ENCODE results near the gene DPYSL4.

DPYSL4 gene

DNA sequence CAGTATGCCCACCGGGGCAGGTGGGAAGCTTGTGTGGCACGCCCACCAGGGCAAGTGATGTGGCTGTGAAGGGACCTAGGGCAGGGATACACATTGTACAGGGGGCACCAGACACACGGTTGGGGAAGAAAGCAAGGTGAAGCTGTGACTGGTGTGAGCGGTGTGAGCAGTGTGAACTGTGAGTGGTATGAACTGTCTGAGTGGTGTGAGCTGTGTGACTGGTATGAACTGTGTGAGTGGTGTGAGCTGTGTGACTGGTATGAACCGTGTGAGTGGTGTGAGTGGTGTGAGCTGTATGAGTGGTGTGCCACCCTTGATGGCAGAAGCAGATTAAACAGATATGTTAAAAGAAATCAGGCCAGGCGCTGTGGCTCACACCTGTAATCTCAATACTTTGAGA lies 48.1 kb downstream of the DPYSL4 start:
- DNase-seq (ENCODE audit: low read depth, low spot score): no peak
- TF ChIP-seq YY1 (IDR thresholded peaks at IDR 0.05; ENCODE audit: insufficient read depth, insufficient read length) (no peak), SUZ12 (IDR thresholded peaks at IDR 0.05; ENCODE audit: extremely low read depth, insufficient read depth, insufficient read length) (no peak), ZNF274 (IDR thresholded peaks at IDR 0.05; ENCODE audit: low read depth, low read length) (no peak)
- Histone ChIP-seq H3K36me3 (ENCODE audit: insufficient read depth, insufficient read length, low read length) (no peaks in the 10 kb centered on the region), H3K4me3 (ENCODE audit: insufficient read length, low read depth) (no peak overlapping the region), H3K4me1 (ENCODE audit: insufficient read depth, insufficient read length) (peaks cover 14% of the 10 kb centered on the region), H3K27me3 (ENCODE audit: insufficient read depth, insufficient read length) (no peaks in the 10 kb centered on the region), H3K9ac (ENCODE audit: insufficient read length, low read depth) (no peak overlapping the region), H3K9me3 (ENCODE audit: insufficient read depth, low read length) (no peaks in the 10 kb centered on the region)

DNA sequence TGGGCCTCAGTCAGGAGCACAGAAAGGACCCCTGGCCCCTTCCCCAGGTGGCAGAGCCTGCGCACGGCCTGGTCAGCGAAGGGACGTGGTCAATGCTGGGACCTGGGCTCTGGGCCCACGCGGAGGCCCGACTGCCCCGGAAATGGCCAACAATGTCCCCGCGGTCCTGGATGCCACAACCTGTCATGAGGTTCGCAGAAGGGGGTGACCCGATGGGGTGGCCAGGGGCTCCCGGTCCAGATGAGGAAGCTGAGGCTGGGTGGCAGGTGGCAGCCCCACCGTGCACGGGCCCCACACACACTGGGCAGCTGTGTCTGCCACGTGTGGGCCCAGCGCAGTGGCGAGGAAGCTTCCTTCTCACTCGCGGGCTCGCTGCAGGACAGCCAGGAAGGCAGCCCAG lies 49.4 kb downstream of the DPYSL4 start:
- no peak for DNase-seq (ENCODE audit: low read depth, low spot score)
- Histone ChIP-seq H3K9ac (ENCODE audit: insufficient read length, low read depth) (no peak overlapping the region), H3K27me3 (ENCODE audit: insufficient read depth, insufficient read length) (no peaks in the 10 kb centered on the region)

GRCh38 chr10:132236881-132237280 lies 50.1 kb downstream of the DPYSL4 start:
- Histone ChIP-seq H3K4me3 (ENCODE audit: insufficient read length, low read depth) (no peak overlapping the region), H3K27me3 (ENCODE audit: insufficient read depth, insufficient read length) (no peaks in the 10 kb centered on the region), H3K4me1 (ENCODE audit: insufficient read depth, insufficient read length) (peaks cover 8% of the 10 kb centered on the region), H3K9ac (ENCODE audit: insufficient read length, low read depth) (no peak overlapping the region), H3K9me3 (ENCODE audit: insufficient read depth, low read length) (no peaks in the 10 kb centered on the region), H3K36me3 (ENCODE audit: insufficient read depth, insufficient read length, low read length) (no peaks in the 10 kb centered on the region)
- no peak for DNase-seq (ENCODE audit: low read depth, low spot score)
- TF ChIP-seq SUZ12 (IDR thresholded peaks at IDR 0.05; ENCODE audit: extremely low read depth, insufficient read depth, insufficient read length) (no peak), ZNF274 (IDR thresholded peaks at IDR 0.05; ENCODE audit: low read depth, low read length) (no peak), YY1 (IDR thresholded peaks at IDR 0.05; ENCODE audit: insufficient read depth, insufficient read length) (no peak)

More for the DNA sequence above, 49.4 kb downstream of the DPYSL4 start:
- no peak for TF ChIP-seq YY1 (IDR thresholded peaks at IDR 0.05; ENCODE audit: insufficient read depth, insufficient read length)
- TF ChIP-seq SUZ12 (IDR thresholded peaks at IDR 0.05; ENCODE audit: extremely low read depth, insufficient read depth, insufficient read length): no peak
- TF ChIP-seq ZNF274 (IDR thresholded peaks at IDR 0.05; ENCODE audit: low read depth, low read length): no peak
- no peaks in the 10 kb centered on the region for H3K36me3 ChIP-seq (ENCODE audit: insufficient read depth, insufficient read length, low read length)
- peaks cover 8% of the 10 kb centered on the region for H3K4me1 ChIP-seq (ENCODE audit: insufficient read depth, insufficient read length)
- H3K4me3 ChIP-seq (ENCODE audit: insufficient read length, low read depth): no peak overlapping the region
- no peaks in the 10 kb centered on the region for H3K9me3 ChIP-seq (ENCODE audit: insufficient read depth, low read length)

GRCh38 chr10:132237396-132237795 lies 50.6 kb downstream of the DPYSL4 start:
- Histone ChIP-seq H3K27me3 (ENCODE audit: insufficient read depth, insufficient read length) (no peaks in the 10 kb centered on the region), H3K9me3 (ENCODE audit: insufficient read depth, low read length) (no peaks in the 10 kb centered on the region), H3K36me3 (ENCODE audit: insufficient read depth, insufficient read length, low read length) (no peaks in the 10 kb centered on the region), H3K4me1 (ENCODE audit: insufficient read depth, insufficient read length) (peaks cover 8% of the 10 kb centered on the region), H3K9ac (ENCODE audit: insufficient read length, low read depth) (no peak overlapping the region), H3K4me3 (ENCODE audit: insufficient read length, low read depth) (no peak overlapping the region)
- TF ChIP-seq SUZ12 (IDR thresholded peaks at IDR 0.05; ENCODE audit: extremely low read depth, insufficient read depth, insufficient read length) (no peak), ZNF274 (IDR thresholded peaks at IDR 0.05; ENCODE audit: low read depth, low read length) (no peak), YY1 (IDR thresholded peaks at IDR 0.05; ENCODE audit: insufficient read depth, insufficient read length) (no peak)
- DNase-seq (ENCODE audit: low read depth, low spot score): no peak

DNA sequence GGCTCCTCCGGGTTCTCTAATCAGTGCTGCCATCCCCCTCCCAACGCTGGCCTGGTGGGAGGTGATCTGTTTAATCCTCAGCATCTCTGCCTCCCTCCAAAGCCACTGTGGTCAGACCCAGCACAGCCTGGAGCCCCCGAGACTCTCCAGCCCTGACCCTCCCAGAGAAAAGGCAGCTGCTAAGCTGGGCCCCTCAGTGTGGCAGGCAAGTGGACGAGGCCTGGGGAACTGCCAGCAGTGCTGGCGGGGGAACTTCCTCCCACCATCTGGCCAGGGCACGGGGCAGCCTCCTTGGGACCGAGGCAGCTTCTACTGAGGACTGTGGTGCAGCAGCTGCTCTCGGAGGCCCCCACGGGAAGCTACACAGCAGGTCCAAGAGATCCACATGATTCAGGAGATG lies 51.1 kb downstream of the DPYSL4 start:
- H3K4me3 ChIP-seq (ENCODE audit: insufficient read length, low read depth): no peak overlapping the region
- no peak for DNase-seq (ENCODE audit: low read depth, low spot score)
- H3K4me1 ChIP-seq (ENCODE audit: insufficient read depth, insufficient read length): peaks cover 10% of the 10 kb centered on the region
- H3K9me3 ChIP-seq (ENCODE audit: insufficient read depth, low read length): no peaks in the 10 kb centered on the region
- no peaks in the 10 kb centered on the region for H3K36me3 ChIP-seq (ENCODE audit: insufficient read depth, insufficient read length, low read length)
- TF ChIP-seq YY1 (IDR thresholded peaks at IDR 0.05; ENCODE audit: insufficient read depth, insufficient read length) (no peak), ZNF274 (IDR thresholded peaks at IDR 0.05; ENCODE audit: low read depth, low read length) (no peak), SUZ12 (IDR thresholded peaks at IDR 0.05; ENCODE audit: extremely low read depth, insufficient read depth, insufficient read length) (no peak)
- H3K9ac ChIP-seq (ENCODE audit: insufficient read length, low read depth): no peak overlapping the region
- H3K27me3 ChIP-seq (ENCODE audit: insufficient read depth, insufficient read length): no peaks in the 10 kb centered on the region

- Histone ChIP-seq H3K36me3 (ENCODE audit: insufficient read depth, insufficient read length, low read length) (no peaks in the 10 kb centered on the region), H3K9ac (ENCODE audit: insufficient read length, low read depth) (no peak overlapping the region), H3K9me3 (ENCODE audit: insufficient read depth, low read length) (no peaks in the 10 kb centered on the region), H3K4me3 (ENCODE audit: insufficient read length, low read depth) (no peak overlapping the region), H3K4me1 (ENCODE audit: insufficient read depth, insufficient read length) (peaks cover 13% of the 10 kb centered on the region), H3K27me3 (ENCODE audit: insufficient read depth, insufficient read length) (no peaks in the 10 kb centered on the region)
- no peak for DNase-seq (ENCODE audit: low read depth, low spot score)
- TF ChIP-seq ZNF274 (IDR thresholded peaks at IDR 0.05; ENCODE audit: low read depth, low read length) (no peak), SUZ12 (IDR thresholded peaks at IDR 0.05; ENCODE audit: extremely low read depth, insufficient read depth, insufficient read length) (no peak), YY1 (IDR thresholded peaks at IDR 0.05; ENCODE audit: insufficient read depth, insufficient read length) (no peak)
Measured at GRCh38 chr10:132238371-132239125, 51.8 kb downstream of the DPYSL4 start.

DNA sequence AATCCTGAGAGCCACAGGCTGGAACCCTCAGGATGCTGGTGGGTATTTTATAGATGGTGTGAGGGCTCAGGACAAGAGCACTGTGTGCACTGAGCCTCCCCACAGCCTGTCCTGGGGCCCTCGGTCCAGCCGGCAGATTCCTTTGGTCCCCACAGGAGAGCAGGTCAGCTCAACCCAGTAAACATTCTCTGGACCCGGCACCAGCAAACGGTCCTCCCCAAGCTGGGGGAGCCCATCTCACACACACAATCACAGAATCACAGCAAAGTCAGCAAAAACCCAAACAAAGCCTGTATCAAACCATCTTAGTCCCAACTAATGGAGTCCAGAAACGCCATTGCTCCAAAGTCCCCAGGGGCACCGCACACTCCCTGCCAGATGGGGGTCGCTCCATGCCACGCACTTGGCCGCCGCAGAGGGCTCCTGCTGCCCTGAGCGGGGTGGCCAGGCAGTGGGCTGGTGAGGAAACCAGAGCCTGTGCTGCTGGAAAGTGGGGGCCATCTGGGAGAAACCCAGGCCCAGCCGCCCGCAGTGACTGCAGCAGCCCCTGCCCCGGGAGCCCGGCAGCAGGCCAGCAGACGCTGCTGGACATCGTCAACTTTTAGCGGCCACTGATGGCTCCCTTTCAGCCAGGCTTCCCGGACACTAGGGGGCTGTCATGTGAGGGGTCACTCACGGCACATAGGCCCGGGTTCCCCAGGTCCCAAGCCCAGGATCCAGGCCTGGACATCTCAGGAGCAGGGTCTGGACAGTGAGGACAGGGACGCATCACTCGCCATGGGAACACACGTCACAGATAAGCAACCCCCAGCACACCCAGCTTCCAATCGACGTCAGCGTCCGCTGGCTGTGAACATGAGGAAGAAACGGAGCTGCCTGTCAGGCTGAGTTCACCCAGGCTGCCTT lies 52.6 kb downstream of the DPYSL4 start:
- Histone ChIP-seq H3K9me3 (ENCODE audit: insufficient read depth, low read length) (no peaks in the 10 kb centered on the region), H3K36me3 (ENCODE audit: insufficient read depth, insufficient read length, low read length) (no peaks in the 10 kb centered on the region), H3K4me3 (ENCODE audit: insufficient read length, low read depth) (no peak overlapping the region), H3K9ac (ENCODE audit: insufficient read length, low read depth) (no peak overlapping the region), H3K4me1 (ENCODE audit: insufficient read depth, insufficient read length) (peaks cover 13% of the 10 kb centered on the region), H3K27me3 (ENCODE audit: insufficient read depth, insufficient read length) (no peaks in the 10 kb centered on the region)
- no peak for DNase-seq (ENCODE audit: low read depth, low spot score)
- TF ChIP-seq ZNF274 (IDR thresholded peaks at IDR 0.05; ENCODE audit: low read depth, low read length) (no peak), SUZ12 (IDR thresholded peaks at IDR 0.05; ENCODE audit: extremely low read depth, insufficient read depth, insufficient read length) (no peak), YY1 (IDR thresholded peaks at IDR 0.05; ENCODE audit: insufficient read depth, insufficient read length) (no peak)
